HepG2 (cell line): ENCODE results near the gene PFDN2. TPM values are rescaled to one million over a fixed set of nuclear protein-coding genes. Genes with fewer than 3 reads are reported as not detected.

Source experiments
- ATF1 ChIP-seq: IDR thresholded peaks from 2 replicates; pipeline ENCODE4 v1.6.1; 2016; ENCODE audit warnings: mild to moderate bottlenecking, control low read depth
- BRCA1 ChIP-seq: sonication (generic); formaldehyde crosslinking; IDR thresholded peaks from 2 replicates; pipeline ENCODE4 v1.4.0; 2020; ENCODE audit warnings: missing genetic modification reagents
- EP300 ChIP-seq, 3 experiments: sonication (generic) in 1 of 3; formaldehyde crosslinking in 1 of 3; IDR thresholded peaks; 2 replicates each; pipeline versions ENCODE4 v1.5.1 to v1.6.1; 2011 to 2020; ENCODE audit warnings: low read depth in 2 of 3, low read length in 2 of 3, borderline replicate concordance in 1 of 3, improper control_type of control experiment in 1 of 3, mild to moderate bottlenecking in 1 of 3, missing genetic modification reagents in 1 of 3, moderate library complexity in 1 of 3
- HMG20B ChIP-seq: conservative IDR thresholded peaks from 2 replicates; pipeline ENCODE4 v1.6.1; 2016; ENCODE audit warnings: missing genetic modification reagents, missing compliant biosample characterization
- HNRNPLL ChIP-seq: fragments of 200-400 bp; formaldehyde crosslinking; IDR thresholded peaks from 2 replicates; pipeline ENCODE4 v1.6.1; 2017; ENCODE audit warnings: mild to moderate bottlenecking, low read depth, low read length; ENCODE audit not compliant: poor library complexity, severe bottlenecking
- KDM3A ChIP-seq: IDR thresholded peaks from 2 replicates; pipeline ENCODE4 v1.6.1; 2018; ENCODE audit warnings: low read depth, missing compliant biosample characterization
- MTF1 ChIP-seq: sonication (generic); formaldehyde crosslinking; IDR thresholded peaks from 2 replicates; pipeline ENCODE4 v1.5.0; 2020; ENCODE audit warnings: missing genetic modification reagents
- NCOA1 ChIP-seq: sonication (generic); formaldehyde crosslinking; IDR thresholded peaks from 2 replicates; pipeline ENCODE4 v1.9.0; 2021; ENCODE audit warnings: missing genetic modification reagents
- NKX3-1 ChIP-seq: sonication (generic); formaldehyde crosslinking; IDR thresholded peaks from 2 replicates; pipeline ENCODE4 v1.5.0; 2020; ENCODE audit warnings: missing genetic modification reagents
- PHF5A ChIP-seq: IDR thresholded peaks from one replicate; pipeline ENCODE4 v1.6.1; 2018; ENCODE audit warnings: low read depth, missing genetic modification reagents; ENCODE audit not compliant: unreplicated experiment
- RFX5 ChIP-seq: IDR thresholded peaks from 2 replicates; pipeline ENCODE4 v1.6.1; 2011; ENCODE audit warnings: low read depth, low read length, improper control_type of control experiment
- SATB2 ChIP-seq: sonication (generic); formaldehyde crosslinking; IDR thresholded peaks from 2 replicates; pipeline ENCODE4 v1.5.0; 2020; ENCODE audit warnings: missing genetic modification reagents
- YEATS2 ChIP-seq: sonication (generic); formaldehyde crosslinking; IDR thresholded peaks from 2 replicates; pipeline ENCODE4 v1.4.0; 2020; ENCODE audit warnings: missing genetic modification reagents, borderline replicate concordance
- ZBTB7B ChIP-seq: sonication (generic); formaldehyde crosslinking; IDR thresholded peaks from 2 replicates; pipeline ENCODE4 v1.4.0; 2020; ENCODE audit warnings: missing genetic modification reagents
- ZFP36L1 ChIP-seq: sonication (generic); formaldehyde crosslinking; IDR thresholded peaks from 2 replicates; pipeline ENCODE4 v1.8.0; 2022; ENCODE audit warnings: mild to moderate bottlenecking, missing genetic modification reagents, moderate library complexity
- ZNF234 ChIP-seq: sonication (generic); formaldehyde crosslinking; conservative IDR thresholded peaks from 2 replicates; pipeline ENCODE4 v1.5.1; 2020; ENCODE audit warnings: mild to moderate bottlenecking, missing genetic modification reagents
- ZNF510 ChIP-seq: sonication (generic); formaldehyde crosslinking; IDR thresholded peaks from 2 replicates; pipeline ENCODE4 v1.4.0; 2020; ENCODE audit warnings: low read depth, mild to moderate bottlenecking, missing genetic modification reagents
- ZNF530 ChIP-seq: sonication (generic); formaldehyde crosslinking; IDR thresholded peaks from 2 replicates; pipeline ENCODE4 v1.5.0; 2020; ENCODE audit warnings: low read depth, mild to moderate bottlenecking, missing genetic modification reagents
- ZNF616 ChIP-seq: sonication (generic); formaldehyde crosslinking; IDR thresholded peaks from 2 replicates; pipeline ENCODE4 v1.5.0; 2020; ENCODE audit warnings: low read depth, mild to moderate bottlenecking, missing genetic modification reagents
- ZNF761 ChIP-seq: sonication (generic); formaldehyde crosslinking; conservative IDR thresholded peaks from 2 replicates; pipeline ENCODE4 v1.4.0; 2020; ENCODE audit warnings: mild to moderate bottlenecking, missing genetic modification reagents
- ZNF766 ChIP-seq: sonication (generic); formaldehyde crosslinking; IDR thresholded peaks from 2 replicates; pipeline ENCODE4 v1.5.0; 2020; ENCODE audit warnings: missing genetic modification reagents, borderline replicate concordance
- ZNF773 ChIP-seq: sonication (generic); formaldehyde crosslinking; IDR thresholded peaks from 2 replicates; pipeline ENCODE4 v1.4.0; 2020; ENCODE audit warnings: missing genetic modification reagents, borderline replicate concordance
- polyA plus RNA-seq, 8 experiments: library from polyadenylated mRNA; depleted of rRNA in 3 of 8; stranded (reverse) in 7 of 8; unstranded in 1 of 8; fragments of >200 nt; fragmentation: Illumina TruSeq in 4 of 8; extraction: Trizol in 4 of 8; gene quantifications; 2 replicates each; pipeline versions ENCODE4 v1.2.1 to v1.2.3, GENCODE V29; 2011 to 2016; ENCODE audit warnings: low read depth in 4 of 8, missing spikeins in 1 of 8, mixed read lengths in 1 of 8; ENCODE audit not compliant: insufficient read depth in 1 of 8
- total RNA-seq, 5 experiments: library from RNA; depleted of rRNA; stranded (reverse); fragments of >200 nt; fragmentation: Illumina TruSeq; extraction: Trizol; gene quantifications; 2 replicates each; pipeline ENCODE4 v1.2.3, GENCODE V29; 2016; ENCODE audit warnings: low read depth in 1 of 5
- TF ChIP-seq, protein P1 (sequence below): sonication (generic); formaldehyde crosslinking; IDR thresholded peaks from 2 replicates; pipeline ENCODE4 v1.4.0; 2020; ENCODE audit warnings: missing genetic modification reagents, borderline replicate concordance
- TF ChIP-seq, protein P2 (sequence below): sonication (generic); formaldehyde crosslinking; IDR thresholded peaks from 2 replicates; pipeline ENCODE4 v1.4.0; 2020; ENCODE audit warnings: missing genetic modification reagents
- TF ChIP-seq, protein P3 (sequence below): sonication (generic); formaldehyde crosslinking; IDR thresholded peaks from 2 replicates; pipeline ENCODE4 v1.9.0; 2021; ENCODE audit warnings: missing genetic modification reagents, borderline replicate concordance

The PFDN2 gene
- total and polyA plus RNA-seq, 2 of the 13 experiments (the other 11 are each of a cell fraction or from before 2014, with no cell fraction given): 62.6 to 63.6 TPM

DNA sequence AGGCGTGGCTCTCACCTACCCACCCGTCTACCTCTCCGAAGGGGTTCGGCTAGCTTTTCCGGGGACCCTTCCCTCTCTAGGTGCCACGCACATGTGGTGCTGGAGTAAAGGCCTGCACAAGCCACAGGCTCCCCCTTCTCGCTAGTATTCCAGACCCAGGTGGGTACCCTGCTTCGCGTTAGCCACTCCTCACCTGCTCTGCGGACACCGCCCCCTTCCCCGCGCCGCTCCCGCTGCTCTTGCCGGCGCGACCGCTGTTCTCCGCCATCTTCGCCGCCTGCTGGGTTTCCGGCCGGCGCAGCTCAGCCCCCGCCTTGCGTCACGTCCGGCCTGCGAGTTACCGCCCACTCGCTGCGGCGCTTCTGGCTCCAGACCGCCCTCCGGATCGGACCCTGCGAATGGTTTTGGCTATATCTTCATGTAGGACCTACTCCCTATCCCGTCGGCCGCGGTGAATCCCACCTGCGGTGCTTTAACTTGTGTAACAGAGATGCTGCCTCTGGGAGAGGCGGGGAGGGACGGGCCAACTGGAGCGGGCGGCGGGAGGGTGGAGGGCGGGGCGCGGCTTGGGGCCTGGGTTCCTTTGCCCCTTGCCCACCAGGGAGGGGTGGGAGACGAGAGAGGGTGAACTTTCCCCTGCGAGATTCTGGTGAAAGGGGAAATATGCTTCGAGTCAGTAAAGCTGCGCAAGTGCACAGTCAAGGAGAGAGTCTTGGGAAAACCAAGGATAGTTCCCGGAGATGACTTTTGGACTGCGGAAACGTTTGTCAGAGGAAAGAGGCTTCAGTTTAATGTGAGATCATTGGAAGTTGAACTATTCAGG, at the start of gene PFDN2, which contains the start of gene NIT1 (continued):
- TF ChIP-seq, protein P1, sequence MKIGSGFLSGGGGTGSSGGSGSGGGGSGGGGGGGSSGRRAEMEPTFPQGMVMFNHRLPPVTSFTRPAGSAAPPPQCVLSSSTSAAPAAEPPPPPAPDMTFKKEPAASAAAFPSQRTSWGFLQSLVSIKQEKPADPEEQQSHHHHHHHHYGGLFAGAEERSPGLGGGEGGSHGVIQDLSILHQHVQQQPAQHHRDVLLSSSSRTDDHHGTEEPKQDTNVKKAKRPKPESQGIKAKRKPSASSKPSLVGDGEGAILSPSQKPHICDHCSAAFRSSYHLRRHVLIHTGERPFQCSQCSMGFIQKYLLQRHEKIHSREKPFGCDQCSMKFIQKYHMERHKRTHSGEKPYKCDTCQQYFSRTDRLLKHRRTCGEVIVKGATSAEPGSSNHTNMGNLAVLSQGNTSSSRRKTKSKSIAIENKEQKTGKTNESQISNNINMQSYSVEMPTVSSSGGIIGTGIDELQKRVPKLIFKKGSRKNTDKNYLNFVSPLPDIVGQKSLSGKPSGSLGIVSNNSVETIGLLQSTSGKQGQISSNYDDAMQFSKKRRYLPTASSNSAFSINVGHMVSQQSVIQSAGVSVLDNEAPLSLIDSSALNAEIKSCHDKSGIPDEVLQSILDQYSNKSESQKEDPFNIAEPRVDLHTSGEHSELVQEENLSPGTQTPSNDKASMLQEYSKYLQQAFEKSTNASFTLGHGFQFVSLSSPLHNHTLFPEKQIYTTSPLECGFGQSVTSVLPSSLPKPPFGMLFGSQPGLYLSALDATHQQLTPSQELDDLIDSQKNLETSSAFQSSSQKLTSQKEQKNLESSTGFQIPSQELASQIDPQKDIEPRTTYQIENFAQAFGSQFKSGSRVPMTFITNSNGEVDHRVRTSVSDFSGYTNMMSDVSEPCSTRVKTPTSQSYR: no peak
- TF ChIP-seq RFX5: no peak
- TF ChIP-seq NKX3-1 (CRISPR knock-in tag): peak; percentile 73; the same call in 1 of the 2 replicates
- no peak for TF ChIP-seq NCOA1 (CRISPR knock-in tag)
- TF ChIP-seq ZNF530: no peak
- no peak for TF ChIP-seq ZNF234 (CRISPR knock-in tag)
- peak; percentile 90 for TF ChIP-seq HNRNPLL
- peak; percentile 70; the same call in 1 of the 2 replicates for TF ChIP-seq ZFP36L1 (CRISPR knock-in tag)
- TF ChIP-seq, protein P2, sequence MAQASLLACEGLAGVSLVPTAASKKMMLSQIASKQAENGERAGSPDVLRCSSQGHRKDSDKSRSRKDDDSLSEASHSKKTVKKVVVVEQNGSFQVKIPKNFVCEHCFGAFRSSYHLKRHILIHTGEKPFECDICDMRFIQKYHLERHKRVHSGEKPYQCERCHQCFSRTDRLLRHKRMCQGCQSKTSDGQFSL (CRISPR knock-in tag): no peak
- TF ChIP-seq SATB2 (CRISPR knock-in tag): 0 out of 2 replicates have a peak, but pooled peaks have one; percentile 2
- no peak for TF ChIP-seq EP300 (IDR thresholded peaks at IDR 0.05; ENCODE audit: low read depth in 2 of 2, low read length in 2 of 2)
- TF ChIP-seq EP300 (CRISPR knock-in tag; IDR thresholded peaks at IDR 0.05; ENCODE audit: borderline replicate concordance): no peak
- TF ChIP-seq PHF5A: no peak
- no peak for TF ChIP-seq ZNF510 (CRISPR knock-in tag)
- TF ChIP-seq, protein P3, sequence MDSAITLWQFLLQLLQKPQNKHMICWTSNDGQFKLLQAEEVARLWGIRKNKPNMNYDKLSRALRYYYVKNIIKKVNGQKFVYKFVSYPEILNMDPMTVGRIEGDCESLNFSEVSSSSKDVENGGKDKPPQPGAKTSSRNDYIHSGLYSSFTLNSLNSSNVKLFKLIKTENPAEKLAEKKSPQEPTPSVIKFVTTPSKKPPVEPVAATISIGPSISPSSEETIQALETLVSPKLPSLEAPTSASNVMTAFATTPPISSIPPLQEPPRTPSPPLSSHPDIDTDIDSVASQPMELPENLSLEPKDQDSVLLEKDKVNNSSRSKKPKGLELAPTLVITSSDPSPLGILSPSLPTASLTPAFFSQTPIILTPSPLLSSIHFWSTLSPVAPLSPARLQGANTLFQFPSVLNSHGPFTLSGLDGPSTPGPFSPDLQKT (CRISPR knock-in tag): no peak
- 0 out of 2 replicates have a peak, but pooled peaks have one; percentile 78 for TF ChIP-seq BRCA1 (CRISPR knock-in tag)
- TF ChIP-seq ZNF761 (CRISPR knock-in tag): no peak
- TF ChIP-seq ZNF773 (CRISPR knock-in tag): 0 out of 2 replicates have a peak, but pooled peaks have one; percentile 34
- TF ChIP-seq ATF1: peak; percentile 87
- TF ChIP-seq YEATS2: peak; percentile 40; the same call in 1 of the 2 replicates
- no peak; the same call in none of the 2 replicates for TF ChIP-seq ZBTB7B (CRISPR knock-in tag)
- TF ChIP-seq KDM3A: peak; percentile 72; the same call in 1 of the 2 replicates
- peak; percentile 39; the same call in 1 of the 2 replicates for TF ChIP-seq ZNF766
- TF ChIP-seq HMG20B (CRISPR knock-in tag): no peak
- TF ChIP-seq MTF1 (CRISPR knock-in tag): no peak
- TF ChIP-seq ZNF616: no peak
